Type B pancreatic cell (in vitro differentiated cells): ENCODE data around the gene GPC6. TPM values are rescaled to one million over a fixed set of nuclear protein-coding genes. Genes with fewer than 3 reads are reported as not detected.

Experiments
- DNase-seq: peaks from one replicate; pipeline ENCODE4 v3.0.0; 2021; ENCODE audit warnings: mixed read lengths; ENCODE audit not compliant: unreplicated experiment; ENCODE audit errors: extremely low spot score
- H3K27ac Mint-ChIP-seq: 2 replicates; pipeline ENCODE4 v1.8.0; 2021; ENCODE audit warnings: mild to moderate bottlenecking, mixed read lengths
- H3K27me3 Mint-ChIP-seq: 2 replicates; pipeline ENCODE4 v1.8.0; 2021; ENCODE audit warnings: mixed read lengths
- H3K36me3 Mint-ChIP-seq: 2 replicates; pipeline ENCODE4 v1.8.0; 2021; ENCODE audit warnings: mixed read lengths
- H3K4me1 Mint-ChIP-seq: one replicate; pipeline ENCODE4 v1.8.0; 2021; ENCODE audit warnings: mixed read lengths; ENCODE audit not compliant: unreplicated experiment
- H3K4me3 Mint-ChIP-seq: 2 replicates; pipeline ENCODE4 v1.8.0; 2021; ENCODE audit warnings: mild to moderate bottlenecking, mixed read lengths
- H3K9me3 Mint-ChIP-seq: 2 replicates; pipeline ENCODE4 v1.8.0; 2021; ENCODE audit warnings: mixed read lengths
- total RNA-seq: library from RNA; stranded (reverse); gene quantifications from 2 replicates; pipeline ENCODE4 v1.2.1, GENCODE V29; 2021; ENCODE audit warnings: low replicate concordance
- TF ChIP-seq, protein P1 (sequence below): fragments of 200-600 bp; sonication (generic); conservative IDR thresholded peaks from 2 replicates; pipeline ENCODE4 v1.5.0; 2021; ENCODE audit warnings: antibody characterized with exemption, mild to moderate bottlenecking

GPC6 gene
- total RNA-seq, 1 donor from 2014 or later = 30.5 TPM

DNA sequence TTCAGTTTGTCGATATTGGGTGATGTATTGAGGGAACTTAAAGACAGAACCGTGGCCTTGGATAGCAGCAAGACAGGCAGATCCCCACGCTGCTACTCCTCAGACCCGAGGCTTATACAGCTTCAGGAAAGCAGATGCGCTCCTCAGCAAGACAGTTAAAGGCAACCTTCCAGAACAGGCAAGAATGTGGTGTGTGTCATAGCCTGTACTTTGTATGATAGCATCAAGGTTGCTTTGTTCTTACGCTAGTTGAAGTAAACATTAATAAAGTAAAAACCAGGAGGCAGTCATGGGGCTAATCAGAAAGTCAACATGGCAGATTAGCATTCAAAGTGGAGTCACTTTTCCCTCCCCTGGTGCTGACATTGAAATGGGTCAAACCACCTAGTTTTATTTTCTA, 779.7 kb downstream of the GPC6 start:
- no peaks in the 10 kb centered on the region for H3K4me1 Mint-ChIP-seq

DNA sequence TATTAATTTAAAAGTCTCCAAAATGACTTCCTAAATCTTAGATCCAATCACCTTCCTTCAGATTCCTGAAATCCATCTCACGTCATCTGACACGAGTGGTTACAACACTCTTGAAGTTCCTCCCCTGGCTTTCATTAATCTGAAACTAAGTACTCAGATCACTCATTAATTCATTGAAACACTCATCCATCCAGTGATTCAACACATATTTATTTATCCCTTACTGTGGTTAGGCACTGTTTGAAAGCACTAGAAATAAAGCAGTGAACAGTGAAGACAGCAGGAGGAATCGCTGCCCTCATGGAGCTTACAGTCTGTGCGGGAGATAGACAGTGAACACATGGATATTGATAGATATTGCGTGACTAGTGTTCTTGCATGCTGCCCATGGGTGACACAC, 780.5 kb downstream of the GPC6 start:
- no peak for DNase-seq
- no peaks in the 10 kb centered on the region for H3K4me1 Mint-ChIP-seq
- no peaks in the 10 kb centered on the region for H3K27me3 Mint-ChIP-seq
- no peak overlapping the region for H3K27ac Mint-ChIP-seq
- TF ChIP-seq, protein P1, sequence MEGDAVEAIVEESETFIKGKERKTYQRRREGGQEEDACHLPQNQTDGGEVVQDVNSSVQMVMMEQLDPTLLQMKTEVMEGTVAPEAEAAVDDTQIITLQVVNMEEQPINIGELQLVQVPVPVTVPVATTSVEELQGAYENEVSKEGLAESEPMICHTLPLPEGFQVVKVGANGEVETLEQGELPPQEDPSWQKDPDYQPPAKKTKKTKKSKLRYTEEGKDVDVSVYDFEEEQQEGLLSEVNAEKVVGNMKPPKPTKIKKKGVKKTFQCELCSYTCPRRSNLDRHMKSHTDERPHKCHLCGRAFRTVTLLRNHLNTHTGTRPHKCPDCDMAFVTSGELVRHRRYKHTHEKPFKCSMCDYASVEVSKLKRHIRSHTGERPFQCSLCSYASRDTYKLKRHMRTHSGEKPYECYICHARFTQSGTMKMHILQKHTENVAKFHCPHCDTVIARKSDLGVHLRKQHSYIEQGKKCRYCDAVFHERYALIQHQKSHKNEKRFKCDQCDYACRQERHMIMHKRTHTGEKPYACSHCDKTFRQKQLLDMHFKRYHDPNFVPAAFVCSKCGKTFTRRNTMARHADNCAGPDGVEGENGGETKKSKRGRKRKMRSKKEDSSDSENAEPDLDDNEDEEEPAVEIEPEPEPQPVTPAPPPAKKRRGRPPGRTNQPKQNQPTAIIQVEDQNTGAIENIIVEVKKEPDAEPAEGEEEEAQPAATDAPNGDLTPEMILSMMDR = no peak
- peaks cover 5% of the 10 kb centered on the region for H3K9me3 Mint-ChIP-seq
- H3K4me3 Mint-ChIP-seq = no peak overlapping the region
- no peaks in the 10 kb centered on the region for H3K36me3 Mint-ChIP-seq

More for the DNA sequence above, 779.7 kb downstream of the GPC6 start:
- no peaks in the 10 kb centered on the region for H3K27me3 Mint-ChIP-seq
- TF ChIP-seq, protein P1 = no peak
- no peak for DNase-seq
- no peaks in the 10 kb centered on the region for H3K36me3 Mint-ChIP-seq
- peaks cover 5% of the 10 kb centered on the region for H3K9me3 Mint-ChIP-seq
- no peak overlapping the region for H3K27ac Mint-ChIP-seq
- H3K4me3 Mint-ChIP-seq = no peak overlapping the region

DNA sequence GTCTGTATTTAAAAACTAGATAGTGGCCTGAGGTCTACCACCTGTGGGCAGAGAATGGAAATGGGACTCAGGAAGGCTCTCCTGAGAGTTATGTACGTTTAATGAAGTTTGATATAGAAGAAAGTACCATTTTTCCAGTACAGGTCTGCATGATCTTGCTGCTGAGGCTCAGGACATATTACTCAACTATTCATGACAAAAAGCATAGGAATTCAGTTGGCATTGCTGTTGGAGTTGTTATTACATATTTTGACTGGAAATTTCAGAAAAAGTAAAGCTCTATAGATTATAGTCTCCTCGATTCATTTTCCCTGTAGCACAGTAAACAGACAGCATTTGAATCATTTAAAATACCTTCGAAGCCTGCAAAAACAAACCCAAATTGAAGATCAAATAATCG, 783.1 kb downstream of the GPC6 start:
- no peaks in the 10 kb centered on the region for H3K36me3 Mint-ChIP-seq
- H3K4me1 Mint-ChIP-seq = no peaks in the 10 kb centered on the region
- DNase-seq = no peak
- H3K27ac Mint-ChIP-seq = no peak overlapping the region
- TF ChIP-seq, protein P1 = no peak
- H3K27me3 Mint-ChIP-seq = no peaks in the 10 kb centered on the region
- H3K9me3 Mint-ChIP-seq = no peaks in the 10 kb centered on the region
- no peak overlapping the region for H3K4me3 Mint-ChIP-seq

DNA sequence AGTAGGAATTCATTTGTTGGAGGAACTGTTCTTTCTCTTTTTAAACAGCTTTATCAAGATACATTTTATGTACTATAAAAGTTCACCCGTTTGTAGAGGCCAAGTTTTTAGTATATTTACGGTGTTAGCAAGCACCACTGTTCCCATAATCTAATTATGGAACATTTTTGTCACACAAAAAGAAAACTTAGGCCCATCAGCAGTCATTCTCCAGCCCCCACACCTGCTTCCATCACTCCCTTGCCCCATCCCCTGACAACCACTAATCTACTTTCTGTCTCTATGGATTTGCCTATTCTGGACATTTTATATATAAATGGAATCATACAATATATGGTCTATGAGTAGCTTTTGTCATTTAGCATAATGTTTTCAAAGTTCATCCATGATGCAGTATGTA, 787.9 kb downstream of the GPC6 start:
- no peaks in the 10 kb centered on the region for H3K4me1 Mint-ChIP-seq
- no peaks in the 10 kb centered on the region for H3K27me3 Mint-ChIP-seq
- TF ChIP-seq, protein P1 = no peak
- no peaks in the 10 kb centered on the region for H3K36me3 Mint-ChIP-seq
- H3K27ac Mint-ChIP-seq = no peak overlapping the region
- H3K4me3 Mint-ChIP-seq = no peak overlapping the region
- H3K9me3 Mint-ChIP-seq = peaks cover 5% of the 10 kb centered on the region
- no peak for DNase-seq

DNA sequence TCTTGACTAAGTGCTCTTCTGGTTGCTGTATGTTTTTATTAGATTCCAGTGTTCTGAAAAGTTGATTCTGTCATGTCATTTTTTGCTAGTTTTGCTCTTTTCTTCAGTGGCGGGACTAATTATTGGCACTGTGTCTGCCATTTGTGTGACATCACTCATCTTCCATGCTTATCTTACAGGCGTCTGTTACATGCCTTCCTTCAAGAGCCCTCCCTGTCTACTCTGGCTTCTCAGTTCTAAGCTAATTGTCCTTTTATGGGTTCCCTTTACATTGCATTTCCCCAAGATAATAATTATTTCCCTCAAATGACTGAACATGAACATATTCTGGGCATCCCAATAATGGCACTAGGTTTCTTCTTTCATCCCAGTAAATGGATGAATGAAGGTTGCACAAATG, 793.8 kb downstream of the GPC6 start:
- TF ChIP-seq, protein P1 = no peak
- Mint-ChIP-seq H3K9me3 (peaks cover 8% of the 10 kb centered on the region), H3K27me3 (no peaks in the 10 kb centered on the region), H3K4me3 (no peak overlapping the region), H3K4me1 (no peaks in the 10 kb centered on the region), H3K27ac (no peak overlapping the region), H3K36me3 (peaks cover 3% of the 10 kb centered on the region)
- DNase-seq = no peak

DNA sequence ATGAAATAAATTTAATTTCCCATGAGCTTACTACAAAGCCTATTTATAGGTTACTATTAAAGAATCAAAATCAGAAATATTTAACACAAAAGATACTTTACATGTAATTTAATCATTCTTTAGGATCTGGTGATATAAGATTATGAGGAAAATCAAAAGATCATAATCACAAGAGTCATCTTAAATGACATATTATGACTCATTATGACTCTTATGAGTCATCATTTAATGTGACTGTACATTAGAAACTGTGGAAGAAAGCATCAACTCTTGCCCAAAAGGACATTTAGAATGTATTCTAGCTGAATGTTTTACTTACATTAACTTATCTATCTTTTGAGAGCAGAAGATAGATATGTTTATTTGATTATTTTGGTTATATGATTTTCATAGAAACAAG, 794.2 kb downstream of the GPC6 start:
- peaks cover 3% of the 10 kb centered on the region for H3K36me3 Mint-ChIP-seq
- TF ChIP-seq, protein P1 = no peak

More for the DNA sequence above, 794.2 kb downstream of the GPC6 start:
- DNase-seq = no peak
- no peak overlapping the region for H3K27ac Mint-ChIP-seq
- no peaks in the 10 kb centered on the region for H3K27me3 Mint-ChIP-seq
- no peaks in the 10 kb centered on the region for H3K4me1 Mint-ChIP-seq
- H3K9me3 Mint-ChIP-seq = peaks cover 7% of the 10 kb centered on the region
- H3K4me3 Mint-ChIP-seq = no peak overlapping the region
